CD4-positive, alpha-beta T cell treated with Interleukin-4 for 4 hours (primary cell): ENCODE results near the gene WIF1.

Experiments
- DNase-seq: peaks from one replicate; pipeline ENCODE4 v3.0.0-alpha.2; 2020

WIF1 gene

DNA sequence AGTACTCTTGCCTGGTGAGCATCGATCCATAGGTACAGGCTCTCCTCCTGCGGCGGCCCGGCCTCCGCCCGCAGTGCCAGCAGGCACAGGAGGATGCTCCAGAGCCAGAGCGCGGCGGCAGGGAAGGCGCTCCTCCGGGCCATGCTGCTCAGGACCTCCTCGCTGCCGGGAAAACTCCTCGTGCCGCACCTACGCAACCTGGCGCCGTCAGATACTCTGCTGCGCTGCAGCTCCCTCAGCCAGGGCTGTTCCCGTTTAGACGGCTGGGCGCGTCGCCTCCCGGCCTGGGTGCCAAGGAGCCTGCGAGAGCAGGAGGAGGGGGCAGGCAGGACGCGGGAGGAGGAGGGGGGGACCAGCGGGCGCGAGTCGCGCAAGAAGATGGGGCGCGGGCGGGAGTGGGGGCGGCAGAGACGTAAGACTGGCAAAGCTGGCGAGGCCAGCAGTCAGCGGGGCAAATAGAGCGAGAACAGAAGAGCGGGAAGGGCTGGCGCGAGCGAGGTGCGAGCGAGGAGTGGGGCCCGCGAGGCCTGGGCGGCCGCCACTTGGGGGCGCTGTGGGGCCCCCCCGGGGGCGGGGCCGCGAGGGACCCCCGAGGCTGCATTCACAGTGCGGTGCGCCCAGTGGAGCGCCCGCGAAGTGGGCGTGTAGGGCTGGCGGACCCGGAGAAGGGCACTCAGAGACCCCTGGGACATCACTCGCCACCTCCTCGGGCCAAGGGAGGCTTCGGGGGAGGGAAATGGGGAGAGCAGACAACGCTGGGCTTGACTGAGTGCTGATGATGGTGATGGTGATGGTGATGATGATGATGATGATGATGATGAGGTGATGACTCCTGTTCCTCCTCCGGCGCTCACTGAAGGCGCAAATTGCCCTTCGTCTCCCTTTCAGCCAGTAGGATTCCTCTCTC is at the start of gene WIF1:
Gene WIF1, minus strand, starts transcription at position 257 of the 907 bp plus-strand sequence. Its CDS starts 114 bp downstream, at position 143.
- DNase-seq: no peak

DNA sequence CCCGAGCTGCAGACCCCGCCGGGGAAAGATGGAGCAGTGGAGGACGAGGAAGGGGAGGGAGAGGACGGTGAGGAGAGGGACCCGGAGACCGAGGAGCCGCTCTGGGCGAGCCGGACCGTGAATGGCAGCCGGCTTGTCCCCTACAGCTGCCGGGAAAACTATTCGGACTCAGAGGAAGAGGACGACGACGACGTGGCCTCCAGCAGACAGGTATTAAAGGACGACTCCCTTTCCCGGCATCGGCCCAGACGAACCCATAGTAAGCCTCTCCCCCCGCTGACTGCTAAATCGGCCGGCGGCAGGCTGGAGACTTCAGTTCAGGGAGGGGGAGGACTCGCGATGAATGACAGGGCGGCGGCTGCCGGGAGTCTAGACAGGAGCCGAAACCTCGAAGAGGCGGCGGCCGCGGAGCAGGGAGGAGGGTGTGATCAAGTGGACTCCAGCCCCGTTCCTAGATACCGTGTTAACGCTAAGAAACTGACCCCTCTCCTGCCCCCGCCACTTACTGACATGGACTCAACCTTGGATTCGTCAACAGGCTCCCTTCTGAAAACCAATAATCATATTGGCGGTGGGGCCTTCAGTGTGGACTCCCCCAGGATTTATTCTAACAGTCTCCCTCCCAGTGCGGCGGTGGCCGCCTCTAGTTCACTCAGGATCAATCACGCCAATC is 49.2 kb upstream of the WIF1 start:
- DNase-seq: peak; percentile 64

- peak; percentile 93 for DNase-seq
Measured at GRCh38 chr12:65169320-65170208, 48.5 kb upstream of the WIF1 start, which contains the start of gene LEMD3. TSS of gene LEMD3 (plus strand) at chr12:65169583. CDS start at chr12:65169597, 14 bp downstream.

DNA sequence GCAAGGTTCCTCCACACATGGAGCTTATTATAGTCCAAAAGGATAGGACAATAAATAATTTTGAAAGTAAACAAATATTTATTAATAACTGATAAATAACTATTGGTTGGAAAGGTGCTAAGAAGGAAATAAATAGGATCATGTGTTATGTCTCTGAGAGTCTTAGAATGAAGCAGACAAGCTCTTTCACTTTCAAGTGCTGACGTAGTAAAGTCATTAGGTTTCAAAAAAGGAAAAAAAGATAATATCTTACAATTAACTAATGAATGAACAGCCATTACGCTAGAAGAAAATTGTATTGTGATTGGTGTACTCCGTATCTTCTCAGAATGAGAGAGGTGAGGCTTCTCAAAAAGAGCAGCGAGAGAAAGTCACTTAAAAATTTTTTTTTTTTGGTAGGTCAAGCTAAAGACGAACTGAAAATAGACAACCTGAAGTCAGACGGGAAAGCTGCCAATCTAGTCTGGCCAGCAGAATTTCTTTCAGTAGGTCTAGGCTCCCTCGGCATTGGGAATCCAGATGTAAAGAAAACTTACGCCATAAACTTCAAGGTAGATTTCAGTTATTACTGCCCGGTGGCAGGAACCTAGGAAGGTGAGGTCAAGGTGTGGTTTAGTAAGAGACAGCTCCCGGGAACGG is 47.7 kb upstream of the WIF1 start:
- DNase-seq: peak; percentile 33

DNA sequence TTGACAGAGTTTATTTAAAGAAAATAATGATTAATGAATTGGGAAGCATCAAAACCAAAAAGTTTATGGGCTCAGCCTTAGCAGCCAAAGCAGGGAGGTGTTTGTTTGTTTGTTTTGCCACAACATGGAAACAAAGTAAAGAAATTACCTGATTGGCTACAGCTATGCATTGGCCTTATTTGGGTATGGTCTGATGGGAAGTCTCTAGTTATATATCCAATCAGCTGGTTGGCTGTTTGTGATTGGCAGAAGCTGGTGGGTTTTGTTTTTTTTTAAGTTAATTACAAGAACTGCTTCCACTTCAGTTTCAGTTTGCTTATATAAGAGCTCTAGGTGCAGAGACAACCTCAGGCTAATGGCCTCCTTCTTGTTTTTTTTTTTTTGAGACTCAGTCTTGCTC is 43.7 kb upstream of the WIF1 start:
- no peak for DNase-seq

GRCh38 chr12:65164244-65164643 is 43.1 kb upstream of the WIF1 start:
- no peak for DNase-seq

- no peak for DNase-seq
Measured at GRCh38 chr12:65162609-65163008, 41.5 kb upstream of the WIF1 start.

- DNase-seq: no peak
Measured at GRCh38 chr12:65157091-65157490, 36.0 kb upstream of the WIF1 start.

DNA sequence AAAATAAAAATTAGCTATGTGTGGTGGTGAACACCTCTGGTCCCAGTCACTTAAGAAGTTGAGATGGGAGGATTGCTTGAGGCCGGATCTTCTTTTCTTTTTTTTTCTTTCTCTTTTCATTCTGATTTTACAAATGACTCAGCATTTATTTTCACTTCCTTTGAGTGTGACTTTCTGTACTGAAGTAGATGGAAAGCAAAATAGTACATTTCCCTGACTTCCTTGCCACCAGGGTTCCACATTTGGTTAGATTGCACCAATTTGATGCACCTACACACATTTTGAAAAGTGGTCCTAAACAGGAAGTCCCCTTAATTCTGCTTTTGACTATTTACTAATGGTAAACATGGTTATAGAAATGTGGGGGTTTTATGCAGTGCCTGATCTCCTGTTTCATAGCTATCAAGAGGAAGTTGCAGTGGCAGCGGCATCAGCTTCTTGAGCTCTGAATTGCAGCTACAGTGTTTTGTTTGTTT is 35.3 kb upstream of the WIF1 start:
- DNase-seq: peak; percentile 12

GRCh38 chr12:65155784-65156183 is 34.7 kb upstream of the WIF1 start:
- no peak for DNase-seq

- DNase-seq: no peak
Measured at GRCh38 chr12:65152596-65152995, 31.5 kb upstream of the WIF1 start.

GRCh38 chr12:65152012-65152411 is 30.9 kb upstream of the WIF1 start:
- no peak for DNase-seq

DNA sequence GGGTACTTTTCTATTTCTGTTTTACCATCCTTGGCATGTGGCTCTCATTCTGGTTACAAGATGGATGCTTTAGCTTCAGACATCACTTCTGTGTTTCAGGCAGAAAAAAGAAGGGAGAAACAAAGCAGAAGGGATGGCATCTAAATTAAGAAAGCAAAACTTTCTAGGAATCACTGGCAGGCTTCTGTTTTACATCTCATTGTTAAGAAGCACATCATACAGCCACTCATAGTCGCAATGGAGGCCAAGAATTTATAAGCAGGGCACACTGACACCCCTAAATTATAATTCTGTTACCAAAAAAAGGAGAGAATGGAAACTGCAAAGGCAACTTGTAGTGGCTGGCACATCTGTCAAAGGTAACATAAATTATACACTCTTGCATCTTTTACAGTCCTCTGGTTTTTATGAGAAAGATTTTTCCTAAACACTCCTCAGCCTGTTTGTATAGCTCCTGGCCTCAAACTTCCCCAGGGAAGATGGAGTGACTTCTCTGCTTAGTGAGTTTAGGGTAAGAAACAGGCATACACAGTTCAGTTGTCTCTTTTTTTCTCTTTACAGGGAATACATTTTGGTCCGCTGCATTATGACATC is 26.3 kb upstream of the WIF1 start:
- no peak for DNase-seq

DNA sequence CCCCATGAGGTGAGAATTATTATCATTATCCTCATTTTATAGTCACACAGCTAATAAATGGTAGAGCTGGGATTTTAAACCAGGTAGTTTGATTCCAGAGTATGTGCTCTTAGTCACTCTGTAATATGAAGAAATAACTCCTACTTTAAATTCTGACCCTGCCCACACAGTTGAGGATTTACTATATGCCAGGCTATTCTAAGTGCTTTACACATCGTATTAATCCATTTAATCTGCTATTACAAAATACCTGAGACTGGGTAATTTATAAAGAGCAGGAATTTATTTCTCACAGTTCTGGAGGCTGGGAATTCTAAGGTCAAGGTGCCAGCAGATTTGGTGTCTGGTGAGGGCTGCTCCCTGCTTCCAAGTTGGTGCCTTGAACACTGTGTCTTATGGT is 19.6 kb upstream of the WIF1 start:
- DNase-seq: no peak

- no peak for DNase-seq
Measured at GRCh38 chr12:65139389-65139788, 18.3 kb upstream of the WIF1 start.

DNA sequence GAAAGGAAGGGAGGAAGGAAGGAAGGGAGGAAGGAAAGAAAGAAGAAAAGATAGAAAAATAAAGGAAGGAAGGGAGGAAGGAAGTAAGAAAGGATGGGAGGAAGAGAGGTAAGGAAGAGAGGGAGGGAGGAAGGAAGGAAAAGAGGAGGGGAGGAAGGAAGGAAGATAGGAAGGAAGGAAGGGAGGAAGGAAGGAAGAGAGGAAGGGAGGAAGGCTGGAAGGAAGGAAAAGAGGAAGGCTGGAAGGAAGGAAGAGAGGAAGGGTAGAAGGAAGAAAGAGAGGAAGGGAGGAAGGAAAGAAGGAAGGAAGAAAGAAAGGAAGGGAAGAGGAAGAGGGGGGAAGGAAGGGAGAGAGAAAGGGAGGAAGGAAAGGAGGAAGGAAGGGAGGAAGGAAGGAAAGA is 12.8 kb upstream of the WIF1 start:
- no peak for DNase-seq

GRCh38 chr12:65126482-65126881 is 5.4 kb upstream of the WIF1 start:
- peak; percentile 8 for DNase-seq

DNA sequence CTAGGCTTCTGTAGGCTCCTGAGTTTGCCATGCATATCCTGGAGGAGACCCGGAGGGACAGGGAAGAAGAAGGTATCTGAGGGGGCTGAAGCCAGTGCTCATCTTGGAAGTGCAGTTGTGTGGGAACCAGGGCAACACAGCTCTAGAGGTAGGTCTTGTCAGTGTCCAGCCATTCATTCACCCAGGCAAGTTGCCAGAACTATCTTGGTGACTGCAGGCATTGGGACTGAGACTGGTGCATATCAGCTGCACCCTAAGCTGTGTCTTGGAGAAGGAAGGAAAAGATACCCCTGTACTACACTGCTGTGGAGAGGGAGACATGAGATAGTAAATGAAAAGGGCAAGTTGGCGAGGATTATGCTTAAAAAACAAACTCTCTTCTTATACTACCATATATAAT is 4.9 kb upstream of the WIF1 start:
- DNase-seq: no peak

DNA sequence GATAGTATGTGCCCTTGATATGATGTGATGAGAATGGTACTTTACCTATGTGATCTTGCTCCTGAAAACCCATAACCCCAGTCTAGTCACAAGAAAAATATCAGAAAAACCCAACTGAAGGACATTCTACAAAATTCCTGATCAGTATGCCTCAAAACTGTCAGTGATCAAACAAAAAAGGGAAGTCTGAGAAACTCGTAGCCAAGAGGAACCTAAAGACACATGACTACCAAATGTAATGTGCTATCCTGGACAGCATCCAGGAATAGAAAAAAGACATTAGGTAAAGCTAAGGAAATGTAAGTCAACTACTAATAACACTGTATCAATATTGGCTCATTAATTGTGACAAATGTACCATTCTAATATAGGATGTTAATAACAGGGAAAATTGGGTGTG is 4.1 kb upstream of the WIF1 start:
- DNase-seq: no peak

- peak; percentile 13 for DNase-seq
Measured at GRCh38 chr12:65123435-65124063, 2.4 kb upstream of the WIF1 start.

- no peak for DNase-seq
Measured at GRCh38 chr12:65122703-65123102, 1.6 kb upstream of the WIF1 start.
